22Rv1 (cell line): ENCODE results near the gene NACC1.
A peak's percentile ranks its signal among the peaks of the same experiment; 100 is the strongest.

Source experiments
- H3K27ac ChIP-seq: fragments of 450-650 bp; 2 replicates; pipeline ENCODE4 v1.5.1; 2017
- ZFX ChIP-seq: fragments of 450-650 bp; IDR thresholded peaks from 2 replicates; pipeline ENCODE4 v1.6.1; 2017; ENCODE audit warnings: antibody characterized with exemption, borderline replicate concordance
- TF ChIP-seq, protein P1 (sequence below): fragments of 450-650 bp; IDR thresholded peaks from 2 replicates; pipeline ENCODE4 v1.5.1; 2017; ENCODE audit warnings: mild to moderate bottlenecking

NACC1 gene

GRCh38 chr19:13117772-13118423 is at the start of gene NACC1:
Gene NACC1, plus strand, starts transcription at chr19:13118264. Its CDS starts 16,944 bp downstream, at chr19:13135208.
- no peak for TF ChIP-seq ZFX
- TF ChIP-seq, protein P1, sequence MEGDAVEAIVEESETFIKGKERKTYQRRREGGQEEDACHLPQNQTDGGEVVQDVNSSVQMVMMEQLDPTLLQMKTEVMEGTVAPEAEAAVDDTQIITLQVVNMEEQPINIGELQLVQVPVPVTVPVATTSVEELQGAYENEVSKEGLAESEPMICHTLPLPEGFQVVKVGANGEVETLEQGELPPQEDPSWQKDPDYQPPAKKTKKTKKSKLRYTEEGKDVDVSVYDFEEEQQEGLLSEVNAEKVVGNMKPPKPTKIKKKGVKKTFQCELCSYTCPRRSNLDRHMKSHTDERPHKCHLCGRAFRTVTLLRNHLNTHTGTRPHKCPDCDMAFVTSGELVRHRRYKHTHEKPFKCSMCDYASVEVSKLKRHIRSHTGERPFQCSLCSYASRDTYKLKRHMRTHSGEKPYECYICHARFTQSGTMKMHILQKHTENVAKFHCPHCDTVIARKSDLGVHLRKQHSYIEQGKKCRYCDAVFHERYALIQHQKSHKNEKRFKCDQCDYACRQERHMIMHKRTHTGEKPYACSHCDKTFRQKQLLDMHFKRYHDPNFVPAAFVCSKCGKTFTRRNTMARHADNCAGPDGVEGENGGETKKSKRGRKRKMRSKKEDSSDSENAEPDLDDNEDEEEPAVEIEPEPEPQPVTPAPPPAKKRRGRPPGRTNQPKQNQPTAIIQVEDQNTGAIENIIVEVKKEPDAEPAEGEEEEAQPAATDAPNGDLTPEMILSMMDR, result no peak
- peak within 1 kb of the TSS; percentile 93 for H3K27ac ChIP-seq

- H3K27ac ChIP-seq, result peak overlapping the region; percentile 39; the same call in 1 of the 2 replicates
- TF ChIP-seq, protein P1, result no peak
- TF ChIP-seq ZFX, result no peak
Measured at GRCh38 chr19:13069415-13070359, 48.4 kb upstream of the NACC1 start.

DNA sequence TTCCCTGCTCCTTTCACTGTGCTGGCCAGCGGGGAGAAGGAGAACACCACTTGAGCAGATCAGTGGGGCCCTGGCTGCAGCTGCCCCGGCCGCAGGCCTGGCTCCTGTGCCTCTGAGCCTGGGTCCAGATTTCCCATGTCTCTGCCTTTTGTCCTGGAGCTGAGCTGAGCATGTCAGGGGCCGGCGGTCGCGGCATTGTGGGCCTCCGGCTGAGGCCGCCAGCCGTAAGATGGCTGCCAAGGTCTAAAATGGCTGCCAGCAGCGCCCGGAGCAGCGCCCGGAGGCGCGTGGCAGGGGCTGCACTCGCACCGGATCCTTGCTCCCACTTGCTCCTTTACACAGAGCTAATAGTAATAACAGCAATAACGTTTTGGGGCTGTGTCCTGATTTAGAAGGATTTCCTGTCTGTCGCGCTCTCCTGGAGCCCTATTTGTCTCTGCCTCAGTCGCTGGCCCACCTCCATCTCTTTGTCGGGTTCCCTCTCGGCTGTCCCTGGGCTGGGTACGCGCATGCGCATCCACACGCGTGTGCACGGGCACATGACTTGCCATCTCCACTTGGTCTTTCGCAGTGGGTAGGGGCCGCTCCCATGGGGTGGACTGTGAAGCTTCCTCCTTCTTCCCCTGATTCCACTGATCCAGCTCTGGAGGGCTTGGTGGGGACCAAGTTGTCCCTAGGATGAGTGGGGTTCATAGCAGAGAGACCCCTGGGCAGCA is 47.5 kb upstream of the NACC1 start:
- TF ChIP-seq, protein P1, result no peak
- no peak for TF ChIP-seq ZFX
- peak overlapping the region; percentile 39; the same call in 1 of the 2 replicates for H3K27ac ChIP-seq

- 0 out of 2 replicates have a peak overlapping the region, but pooled peaks have one; percentile 0 for H3K27ac ChIP-seq
- TF ChIP-seq, protein P1, result no peak
- no peak for TF ChIP-seq ZFX
Measured at GRCh38 chr19:13071444-13072187, 46.4 kb upstream of the NACC1 start.

GRCh38 chr19:13072188-13072908 is 45.7 kb upstream of the NACC1 start:
- TF ChIP-seq ZFX, result no peak
- TF ChIP-seq, protein P1, result no peak
- 0 out of 2 replicates have a peak overlapping the region, but pooled peaks have one; percentile 0 for H3K27ac ChIP-seq

- TF ChIP-seq ZFX, result no peak
- TF ChIP-seq, protein P1, result no peak
- no peak overlapping the region for H3K27ac ChIP-seq
Measured at GRCh38 chr19:13073263-13073662, 44.8 kb upstream of the NACC1 start.
